GM12878 (cell line): ENCODE data around the gene IFNA13. TPM values are rescaled to one million over a fixed set of nuclear protein-coding genes. Genes with fewer than 3 reads are reported as not detected.

ENCODE experiments used
- ATAC-seq: fragments of 200-7000 bp; cut with Tn5 transposase; 3 replicates; pipeline ENCODE4 v1.9.1; 2020; ENCODE audit warnings: mild to moderate bottlenecking, moderate library complexity
- BruUV-seq: library from RNA; stranded (reverse); fragments of 400-500 nt; replicated peaks from 2 replicates; lab custom pipeline; 2021; lab: Mats Ljungman, UMichigan
- CTCF ChIA-PET: fragments of 300-600 bp; sonication (Branson Sonifier 250); formaldehyde crosslinking; extraction: SDS; loops from one replicate; lab custom pipeline; 2021; ENCODE audit warnings: inconsistent platforms; lab: Yijun Ruan, JAX
- POLR2A ChIA-PET: fragments of 350-600 bp; formaldehyde crosslinking; extraction: SDS; loops from one replicate; lab custom pipeline; 2021; ENCODE audit warnings: inconsistent platforms; lab: Charles Lee
- RAD21 ChIA-PET: fragments of 300-600 bp; sonication (Branson Sonifier 250); formaldehyde crosslinking; loops from one replicate; lab custom pipeline; 2023; ENCODE audit warnings: antibody characterized with exemption; ENCODE audit not compliant: unreplicated experiment; lab: Charles Lee
- SMC1A ChIA-PET: fragments of 300-600 bp; sonication (Branson Sonifier 250); formaldehyde crosslinking; loops from one replicate; lab custom pipeline; 2023; ENCODE audit not compliant: unreplicated experiment, uncharacterized antibody; lab: Charles Lee
- DNase-seq: peaks from one replicate; pipeline ENCODE4 v3.0.0-alpha.2; 2011; ENCODE audit warnings: low read depth, low spot score
- FAIRE-seq: peaks from 3 replicates; lab custom pipeline; 2011; peaks lifted over from hg19 to GRCh38; lab: Jason Lieb, UNC
- H2AFZ ChIP-seq: 2 replicates; pipeline ENCODE4 v1.6.0; 2011; ENCODE audit warnings: low read depth, low read length, control low read depth; ENCODE audit not compliant: control insufficient read depth
- H3K27ac ChIP-seq: 2 replicates; pipeline ENCODE4 v1.5.1; 2011; ENCODE audit warnings: control low read depth; ENCODE audit not compliant: control insufficient read depth, insufficient read depth
- H3K27me3 ChIP-seq, 2 experiments: replicated peaks in 1 of 2; 2 replicates each; pipeline versions ENCODE4 v1.6.0 to v1.6.1; 2011; ENCODE audit warnings: low read length in 1 of 2; ENCODE audit not compliant: control insufficient read depth in 2 of 2, insufficient read depth in 2 of 2
- H3K36me3 ChIP-seq, 2 experiments: 2 replicates each; pipeline ENCODE4 v1.5.1; 2011; ENCODE audit warnings: low read length in 1 of 2; ENCODE audit not compliant: control insufficient read depth in 2 of 2, insufficient read depth in 2 of 2
- H3K4me1 ChIP-seq: 2 replicates; pipeline ENCODE4 v1.6.1; 2011; ENCODE audit warnings: mild to moderate bottlenecking, low read length, moderate library complexity, mixed read lengths; ENCODE audit not compliant: control insufficient read depth, insufficient read depth
- H3K4me2 ChIP-seq: 2 replicates; pipeline ENCODE4 v1.6.0; 2011; ENCODE audit warnings: control low read depth; ENCODE audit not compliant: control insufficient read depth, insufficient read depth
- H3K4me3 ChIP-seq: fragments of 200-600 bp; sonication (generic); 2 replicates; pipeline ENCODE4 v1.5.1; 2016
- H3K79me2 ChIP-seq: 2 replicates; pipeline ENCODE4 v1.6.0; 2011; ENCODE audit warnings: low read length; ENCODE audit not compliant: control insufficient read depth, insufficient read depth
- H3K9ac ChIP-seq: 2 replicates; pipeline ENCODE4 v1.8.0; 2011; ENCODE audit warnings: low read length, control low read depth, mixed read lengths; ENCODE audit not compliant: control insufficient read depth, insufficient read depth
- H3K9me3 ChIP-seq: replicated peaks from 3 replicates; pipeline ENCODE4 v1.5.1; 2011; ENCODE audit warnings: mild to moderate bottlenecking, low read length; ENCODE audit not compliant: control insufficient read depth, insufficient read depth
- H4K20me1 ChIP-seq: 2 replicates; pipeline ENCODE4 v1.6.0; 2011; ENCODE audit not compliant: control insufficient read depth, insufficient read depth
- CBFB ChIP-seq: IDR thresholded peaks from 2 replicates; pipeline ENCODE4 v1.6.1; 2016; ENCODE audit warnings: antibody characterized with exemption, low read depth
- HCFC1 ChIP-seq: fragments of 150-350 bp; IDR thresholded peaks from 2 replicates; pipeline ENCODE4 v1.6.1; 2014; ENCODE audit warnings: low read length
- HDAC2 ChIP-seq: fragments of 200-600 bp; sonication (generic); IDR thresholded peaks from 2 replicates; pipeline ENCODE4 v1.6.1; 2017
- HDAC6 ChIP-seq: fragments of 200-600 bp; sonication (generic); IDR thresholded peaks from one replicate; pipeline ENCODE4 v1.8.0; 2017; ENCODE audit warnings: antibody characterized with exemption; ENCODE audit not compliant: unreplicated experiment
- IKZF1 ChIP-seq: fragments of 450-650 bp; conservative IDR thresholded peaks from 2 replicates; pipeline ENCODE4 v1.6.1; 2017; ENCODE audit warnings: antibody characterized with exemption, mild to moderate bottlenecking
- KAT2A ChIP-seq: conservative IDR thresholded peaks from 2 replicates; pipeline ENCODE4 v1.6.1; 2011; ENCODE audit warnings: low read depth, low read length; ENCODE audit not compliant: control insufficient read depth
- MEF2B ChIP-seq: fragments of 450-650 bp; IDR thresholded peaks from 2 replicates; pipeline ENCODE4 v1.6.1; 2018; ENCODE audit warnings: mild to moderate bottlenecking, moderate library complexity; ENCODE audit not compliant: partially characterized antibody, poor library complexity, severe bottlenecking
- MYB ChIP-seq: fragments of 150-350 bp; IDR thresholded peaks from 2 replicates; pipeline ENCODE4 v1.6.1; 2014; ENCODE audit warnings: mild to moderate bottlenecking, low read depth, low read length, borderline replicate concordance
- NFYA ChIP-seq: IDR thresholded peaks from 2 replicates; pipeline ENCODE4 v1.6.1; 2011; ENCODE audit warnings: low read depth, mild to moderate bottlenecking, low read length, improper control_type of control experiment, borderline replicate concordance
- STAT1 ChIP-seq: fragments of 450-650 bp; conservative IDR thresholded peaks from 2 replicates; pipeline ENCODE4 v1.6.1; 2014; ENCODE audit warnings: antibody characterized with exemption, mild to moderate bottlenecking
- TBL1XR1 ChIP-seq: IDR thresholded peaks from 2 replicates; pipeline ENCODE4 v1.6.1; 2012; ENCODE audit warnings: low read depth, low read length, improper control_type of control experiment
- TCF3 ChIP-seq: IDR thresholded peaks from 2 replicates; pipeline ENCODE4 v1.6.1; 2012; ENCODE audit warnings: low read depth, mild to moderate bottlenecking, low read length, borderline replicate concordance; ENCODE audit not compliant: insufficient read depth
- YY1 ChIP-seq: IDR thresholded peaks from 2 replicates; pipeline ENCODE4 v1.6.1; 2011; ENCODE audit warnings: low read depth, mild to moderate bottlenecking, low read length
- WGBS: methylation state at CpG from one replicate; pipeline ENCODE4 v1.1.6; 2016; ENCODE audit warnings: low lambda C conversion rate; ENCODE audit not compliant: insufficient replicate concordance, insufficient coverage; ENCODE audit errors: missing lambda C conversion rate; 5-methylcytosine and 5-hydroxymethylcytosine counted together
- in situ Hi-C: fragments of 300-500 bp; cut with MboI; formaldehyde crosslinking; loops from 9 replicates; pipeline ENCODE4 v1.14.3; 2018; ENCODE audit warnings: mixed read lengths
- intact Hi-C: fragments of 100-400 bp; cut with micrococcal nuclease; formaldehyde crosslinking; loops from one replicate; pipeline ENCODE4 v1.14.2; 2022; ENCODE audit not compliant: unreplicated experiment
- polyA plus RNA-seq, 11 experiments: library from polyadenylated mRNA; depleted of rRNA in 4 of 11; unstranded in 6 of 11; stranded (reverse) in 5 of 11; fragments of >200 nt; fragmentation: Nextera tagmentation in 4 of 11; fragmentation: Illumina TruSeq in 1 of 11; extraction: Ambion mirVana in 4 of 11; extraction: Trizol in 1 of 11; gene quantifications; 1 replicate in 1 of 11; 2 replicates in 10 of 11; pipeline versions ENCODE4 v1.2.1 to v1.2.3, GENCODE V29; 2011 to 2016; ENCODE audit warnings: inconsistent platforms in 2 of 11, missing spikeins in 2 of 11, low read depth in 1 of 11
- total RNA-seq, 4 experiments: library from RNA; depleted of rRNA in 3 of 4; stranded (reverse); fragments of >200 nt in 3 of 4; fragmentation: Illumina TruSeq in 1 of 4; extraction: Trizol in 1 of 4; gene quantifications; 2 replicates each; pipeline versions ENCODE4 v1.2.1 to v1.2.3, GENCODE V29; 2013 to 2021
- TF ChIP-seq, protein P1 (sequence below): IDR thresholded peaks from 2 replicates; pipeline ENCODE4 v1.6.1; 2012; ENCODE audit warnings: improper control_type of control experiment, low read depth, low read length; ENCODE audit not compliant: insufficient replicate concordance
- TF ChIP-seq, protein P2 (sequence below): IDR thresholded peaks from 2 replicates; pipeline ENCODE4 v1.6.1; 2012; ENCODE audit warnings: low read depth, low read length, improper control_type of control experiment

IFNA13 gene
- total and polyA plus RNA-seq, 10 of the 15 experiments (the other 5 are each of a cell fraction or from before 2014, with no cell fraction given), result not detected

DNA sequence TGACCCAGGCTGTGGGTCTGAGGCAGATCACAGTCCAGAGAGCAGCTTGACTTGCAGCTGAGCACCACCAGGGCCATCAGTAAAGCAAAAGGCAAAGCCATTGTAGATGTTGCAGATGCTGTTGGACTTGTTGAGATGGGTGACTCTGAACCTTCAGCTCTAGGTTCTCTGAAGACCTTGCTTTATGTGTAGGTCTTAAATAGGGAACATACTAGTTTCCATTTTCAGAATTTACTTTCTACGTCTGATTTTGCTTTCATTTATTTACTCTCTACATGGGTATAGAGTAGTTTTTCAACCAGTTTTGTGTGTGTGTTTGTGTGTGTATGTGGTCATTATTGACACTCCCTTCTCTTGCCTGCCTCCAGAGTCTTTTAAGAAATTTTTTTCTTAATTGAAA, 17.1 kb downstream of the IFNA13 start, which contains the start of gene IFNA6 (continued):
- TF ChIP-seq MYB (no peak), CBFB (no peak), NFYA (no peak), MEF2B (no peak)
- TF ChIP-seq, protein P1, sequence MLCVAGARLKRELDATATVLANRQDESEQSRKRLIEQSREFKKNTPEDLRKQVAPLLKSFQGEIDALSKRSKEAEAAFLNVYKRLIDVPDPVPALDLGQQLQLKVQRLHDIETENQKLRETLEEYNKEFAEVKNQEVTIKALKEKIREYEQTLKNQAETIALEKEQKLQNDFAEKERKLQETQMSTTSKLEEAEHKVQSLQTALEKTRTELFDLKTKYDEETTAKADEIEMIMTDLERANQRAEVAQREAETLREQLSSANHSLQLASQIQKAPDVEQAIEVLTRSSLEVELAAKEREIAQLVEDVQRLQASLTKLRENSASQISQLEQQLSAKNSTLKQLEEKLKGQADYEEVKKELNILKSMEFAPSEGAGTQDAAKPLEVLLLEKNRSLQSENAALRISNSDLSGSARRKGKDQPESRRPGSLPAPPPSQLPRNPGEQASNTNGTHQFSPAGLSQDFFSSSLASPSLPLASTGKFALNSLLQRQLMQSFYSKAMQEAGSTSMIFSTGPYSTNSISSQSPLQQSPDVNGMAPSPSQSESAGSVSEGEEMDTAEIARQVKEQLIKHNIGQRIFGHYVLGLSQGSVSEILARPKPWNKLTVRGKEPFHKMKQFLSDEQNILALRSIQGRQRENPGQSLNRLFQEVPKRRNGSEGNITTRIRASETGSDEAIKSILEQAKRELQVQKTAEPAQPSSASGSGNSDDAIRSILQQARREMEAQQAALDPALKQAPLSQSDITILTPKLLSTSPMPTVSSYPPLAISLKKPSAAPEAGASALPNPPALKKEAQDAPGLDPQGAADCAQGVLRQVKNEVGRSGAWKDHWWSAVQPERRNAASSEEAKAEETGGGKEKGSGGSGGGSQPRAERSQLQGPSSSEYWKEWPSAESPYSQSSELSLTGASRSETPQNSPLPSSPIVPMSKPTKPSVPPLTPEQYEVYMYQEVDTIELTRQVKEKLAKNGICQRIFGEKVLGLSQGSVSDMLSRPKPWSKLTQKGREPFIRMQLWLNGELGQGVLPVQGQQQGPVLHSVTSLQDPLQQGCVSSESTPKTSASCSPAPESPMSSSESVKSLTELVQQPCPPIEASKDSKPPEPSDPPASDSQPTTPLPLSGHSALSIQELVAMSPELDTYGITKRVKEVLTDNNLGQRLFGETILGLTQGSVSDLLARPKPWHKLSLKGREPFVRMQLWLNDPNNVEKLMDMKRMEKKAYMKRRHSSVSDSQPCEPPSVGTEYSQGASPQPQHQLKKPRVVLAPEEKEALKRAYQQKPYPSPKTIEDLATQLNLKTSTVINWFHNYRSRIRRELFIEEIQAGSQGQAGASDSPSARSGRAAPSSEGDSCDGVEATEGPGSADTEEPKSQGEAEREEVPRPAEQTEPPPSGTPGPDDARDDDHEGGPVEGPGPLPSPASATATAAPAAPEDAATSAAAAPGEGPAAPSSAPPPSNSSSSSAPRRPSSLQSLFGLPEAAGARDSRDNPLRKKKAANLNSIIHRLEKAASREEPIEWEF, result no peak

DNA sequence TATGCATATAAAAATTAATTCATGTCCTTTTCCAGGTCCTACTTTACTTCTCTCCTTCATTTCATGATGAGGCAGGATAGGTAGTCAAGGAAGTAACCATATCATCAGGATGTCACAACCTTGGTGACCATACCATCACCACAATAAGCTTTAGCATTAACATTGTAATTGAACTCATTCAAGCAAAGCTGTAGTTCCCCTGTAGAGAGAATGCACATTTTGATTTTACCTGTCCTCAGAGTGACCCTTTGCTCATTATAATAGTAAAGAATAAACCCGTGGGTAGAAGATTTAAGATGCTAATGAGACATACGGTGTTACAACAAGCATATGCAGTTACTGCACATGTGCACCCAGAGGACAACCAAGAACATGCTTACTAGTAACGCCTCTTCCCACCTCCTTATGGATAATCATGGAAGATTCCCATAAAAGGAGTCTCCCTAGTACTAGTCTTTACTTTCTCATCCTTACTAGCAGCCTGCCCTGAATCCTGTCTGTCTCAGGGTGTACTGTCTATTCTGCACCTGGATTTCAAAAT, 19.4 kb downstream of the IFNA13 start:
- DNase-seq, result no peak
- Histone ChIP-seq H3K9me3 (peaks cover 1% of the 10 kb centered on the region; the same call in 2 of the 3 replicates), H3K4me1 (peaks cover 2% of the 10 kb centered on the region; the same call in 1 of the 2 replicates), H3K4me3 (no peak overlapping the region), H3K9ac (no peak overlapping the region), H3K27me3 (no peaks in the 10 kb centered on the region), H4K20me1 (no peaks in the 10 kb centered on the region), H3K4me2 (no peak overlapping the region), H3K79me2 (no peaks in the 10 kb centered on the region), H3K36me3 (no peaks in the 10 kb centered on the region), H3K27ac (no peak overlapping the region), H2AFZ (no peak overlapping the region)
- in situ Hi-C loops (no loop called here), intact Hi-C loops (loop anchor here (1.0 kb wide), 1 partner anchor 16 kb away; no protein-coding TSS in a partner anchor)
- BruUV-seq, result no TSS peak
- ChIA-PET SMC1A (interaction anchor here (1.0 to 2.1 kb wide), 5 partner anchors 8 to 30 kb away, joined by 3 to 7 read pairs (median 3); no protein-coding TSS in a partner anchor), CTCF (interaction anchor here (0.8 kb wide), 1 partner anchor 22 kb away, joined by 3 read pairs; no protein-coding TSS in a partner anchor), RAD21 (interaction anchor here (0.9 to 1.2 kb wide), 3 partner anchors 8 to 47 kb away, joined by 3 to 4 read pairs (median 3); no protein-coding TSS in a partner anchor), POLR2A (no interaction called here)
- ATAC-seq, result no peak
- 31% methylated on average over 3 of the region's 3 CpGs for WGBS
- FAIRE-seq, result no peak
- TF ChIP-seq, protein P2, sequence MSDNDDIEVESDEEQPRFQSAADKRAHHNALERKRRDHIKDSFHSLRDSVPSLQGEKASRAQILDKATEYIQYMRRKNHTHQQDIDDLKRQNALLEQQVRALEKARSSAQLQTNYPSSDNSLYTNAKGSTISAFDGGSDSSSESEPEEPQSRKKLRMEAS, result no peak
- TF ChIP-seq HDAC6, result no peak
- no peak for TF ChIP-seq TCF3
- no peak for TF ChIP-seq HCFC1
- no peak for TF ChIP-seq HDAC2
- no peak for TF ChIP-seq YY1
- no peak for TF ChIP-seq KAT2A
- no peak for TF ChIP-seq TBL1XR1
- TF ChIP-seq IKZF1, result no peak
- no peak for TF ChIP-seq STAT1
